Measurements from ENCODE around the gene PRKAR1B. TPM values are rescaled to one million over a fixed set of nuclear protein-coding genes. Genes with fewer than 3 reads are reported as not detected.

Gene PRKAR1B
- total RNA-seq, 1 experiment from 2014 or later: 14.1 TPM

DNA sequence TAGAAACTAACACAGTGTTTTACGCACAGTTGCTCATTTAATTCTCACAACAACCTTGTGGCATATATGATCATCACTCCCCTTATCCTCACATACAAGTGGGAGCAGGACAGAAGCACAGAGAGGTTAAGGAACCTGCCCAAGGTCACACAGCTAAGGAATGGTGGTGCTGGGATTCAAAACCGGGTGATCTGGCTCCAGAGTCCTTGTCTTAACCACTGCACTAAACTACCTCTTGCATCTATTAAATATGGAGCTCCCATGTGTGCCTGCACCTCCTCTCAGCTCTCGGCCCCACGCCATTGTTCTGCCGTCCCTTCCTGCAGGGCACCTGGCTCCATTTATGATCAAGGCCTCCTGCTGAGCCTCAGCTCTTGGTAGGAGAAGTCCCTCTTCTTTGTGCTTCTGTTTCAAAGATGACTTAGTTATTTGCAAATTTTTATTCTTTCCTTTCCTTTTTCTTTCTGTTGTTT is 107.7 kb downstream of the PRKAR1B start:
- ChIA-PET CTCF (no interaction called here), RAD21 (ENCODE audit: low non-redundant PET in 1 of 2, low total read pairs in 2 of 2, uncharacterized antibody in 2 of 2, unreplicated experiment in 2 of 2) (no interaction called here), POLR2A (no interaction called here)
- H3K4me2 ChIP-seq (ENCODE audit: low read length): no peak overlapping the region
- H2AFZ ChIP-seq (ENCODE audit: low read depth, low read length, poor library complexity, severe bottlenecking): no peak overlapping the region
- ATAC-seq (no peak), DNase-seq (ENCODE audit: low read depth, low spot score) (no peak)
- H3K9me3 ChIP-seq (ENCODE audit: control insufficient read depth in 1 of 2, insufficient read depth in 1 of 2, low read depth in 1 of 2, low read length in 2 of 2): peaks cover 4 to 13% of the 10 kb centered on the region in 2 experiments; a peak in 3 of 4 replicates
- no peaks in the 10 kb centered on the region for H3K27me3 ChIP-seq (ENCODE audit: insufficient read depth, low read length)
- H3K36me3 ChIP-seq (ENCODE audit: control insufficient read depth in 1 of 2, insufficient read depth in 2 of 2, low read length in 2 of 2): peaks cover 0 to 9% of the 10 kb centered on the region in 2 experiments; a peak in 1 of 4 replicates
- no peaks in the 10 kb centered on the region for H3K4me1 ChIP-seq (ENCODE audit: control insufficient read depth in 1 of 2, insufficient read depth in 2 of 2, low read length in 2 of 2)
- TF ChIP-seq, protein P1, sequence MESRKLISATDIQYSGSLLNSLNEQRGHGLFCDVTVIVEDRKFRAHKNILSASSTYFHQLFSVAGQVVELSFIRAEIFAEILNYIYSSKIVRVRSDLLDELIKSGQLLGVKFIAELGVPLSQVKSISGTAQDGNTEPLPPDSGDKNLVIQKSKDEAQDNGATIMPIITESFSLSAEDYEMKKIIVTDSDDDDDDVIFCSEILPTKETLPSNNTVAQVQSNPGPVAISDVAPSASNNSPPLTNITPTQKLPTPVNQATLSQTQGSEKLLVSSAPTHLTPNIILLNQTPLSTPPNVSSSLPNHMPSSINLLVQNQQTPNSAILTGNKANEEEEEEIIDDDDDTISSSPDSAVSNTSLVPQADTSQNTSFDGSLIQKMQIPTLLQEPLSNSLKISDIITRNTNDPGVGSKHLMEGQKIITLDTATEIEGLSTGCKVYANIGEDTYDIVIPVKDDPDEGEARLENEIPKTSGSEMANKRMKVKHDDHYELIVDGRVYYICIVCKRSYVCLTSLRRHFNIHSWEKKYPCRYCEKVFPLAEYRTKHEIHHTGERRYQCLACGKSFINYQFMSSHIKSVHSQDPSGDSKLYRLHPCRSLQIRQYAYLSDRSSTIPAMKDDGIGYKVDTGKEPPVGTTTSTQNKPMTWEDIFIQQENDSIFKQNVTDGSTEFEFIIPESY (IDR thresholded peaks at IDR 0.05; ENCODE audit: extremely low read depth, insufficient replicate concordance, low read length): no peak
- TF ChIP-seq POLR2A (IDR thresholded peaks at IDR 0.05; ENCODE audit: borderline replicate concordance, extremely low read depth, insufficient read depth, insufficient read length) (no peak), ZNF274 (IDR thresholded peaks at IDR 0.05; ENCODE audit: low read depth, low read length) (no peak), FOSL1 (IDR thresholded peaks at IDR 0.05; ENCODE audit: low read depth) (no peak), EGR1 (IDR thresholded peaks at IDR 0.05; ENCODE audit: low read depth) (no peak), CBX3 (IDR thresholded peaks at IDR 0.05; ENCODE audit: low read depth) (no peak), ELF1 (IDR thresholded peaks at IDR 0.05; ENCODE audit: borderline replicate concordance, low read depth) (no peak), ZFX (IDR thresholded peaks at IDR 0.05) (no peak), SIN3A (IDR thresholded peaks at IDR 0.05; ENCODE audit: low read depth) (no peak), EZH2 (IDR thresholded peaks at IDR 0.05) (no peak), POLR2AphosphoS5 (IDR thresholded peaks at IDR 0.05; ENCODE audit: low read depth, low read length) (no peak)
- TF ChIP-seq, protein P2, sequence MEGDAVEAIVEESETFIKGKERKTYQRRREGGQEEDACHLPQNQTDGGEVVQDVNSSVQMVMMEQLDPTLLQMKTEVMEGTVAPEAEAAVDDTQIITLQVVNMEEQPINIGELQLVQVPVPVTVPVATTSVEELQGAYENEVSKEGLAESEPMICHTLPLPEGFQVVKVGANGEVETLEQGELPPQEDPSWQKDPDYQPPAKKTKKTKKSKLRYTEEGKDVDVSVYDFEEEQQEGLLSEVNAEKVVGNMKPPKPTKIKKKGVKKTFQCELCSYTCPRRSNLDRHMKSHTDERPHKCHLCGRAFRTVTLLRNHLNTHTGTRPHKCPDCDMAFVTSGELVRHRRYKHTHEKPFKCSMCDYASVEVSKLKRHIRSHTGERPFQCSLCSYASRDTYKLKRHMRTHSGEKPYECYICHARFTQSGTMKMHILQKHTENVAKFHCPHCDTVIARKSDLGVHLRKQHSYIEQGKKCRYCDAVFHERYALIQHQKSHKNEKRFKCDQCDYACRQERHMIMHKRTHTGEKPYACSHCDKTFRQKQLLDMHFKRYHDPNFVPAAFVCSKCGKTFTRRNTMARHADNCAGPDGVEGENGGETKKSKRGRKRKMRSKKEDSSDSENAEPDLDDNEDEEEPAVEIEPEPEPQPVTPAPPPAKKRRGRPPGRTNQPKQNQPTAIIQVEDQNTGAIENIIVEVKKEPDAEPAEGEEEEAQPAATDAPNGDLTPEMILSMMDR (IDR thresholded peaks at IDR 0.05 in 2 of 3, conservative IDR thresholded peaks at IDR 0.05 in 1 of 3; ENCODE audit: borderline replicate concordance in 1 of 3, insufficient read depth in 1 of 3, low read depth in 2 of 3, low read length in 2 of 3): no peak
- TF ChIP-seq, protein P3, sequence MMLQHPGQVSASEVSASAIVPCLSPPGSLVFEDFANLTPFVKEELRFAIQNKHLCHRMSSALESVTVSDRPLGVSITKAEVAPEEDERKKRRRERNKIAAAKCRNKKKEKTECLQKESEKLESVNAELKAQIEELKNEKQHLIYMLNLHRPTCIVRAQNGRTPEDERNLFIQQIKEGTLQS (IDR thresholded peaks at IDR 0.05): no peak
- BruUV-seq (replicated peaks): no TSS peak
- H3K9me2 ChIP-seq (ENCODE audit: insufficient read depth): no peaks in the 10 kb centered on the region
- no peaks in the 10 kb centered on the region for H3K79me2 ChIP-seq (ENCODE audit: insufficient read depth, low read length)
- H3K9ac ChIP-seq (ENCODE audit: low read length): no peak overlapping the region
- no peak overlapping the region for H3K27ac ChIP-seq (ENCODE audit: low read depth, low read length)
- no peak overlapping the region for H3K4me3 ChIP-seq (replicated peaks in 1 of 2; ENCODE audit: low read depth in 1 of 2, low read length in 2 of 2)
- intact Hi-C loops (cut with micrococcal nuclease): no loop called here
- no peaks in the 10 kb centered on the region for H4K20me1 ChIP-seq (ENCODE audit: insufficient read depth)

Measured in HCT116 (cell line).